Stimulated activated CD4-positive, alpha-beta T cell treated with anti-CD3 and anti-CD28 coated beads, TNF-alpha, amount 100 ng/mL, for 1 hour (primary cell): ENCODE measurements around the gene CRELD1.

Experiments
- DNase-seq, 3 donors: peaks; one replicate each; pipeline ENCODE4 v3.0.0-alpha.2; 2020; ENCODE audit warnings: low read depth in 3 of 3, low spot score in 1 of 3

CRELD1 gene

DNA sequence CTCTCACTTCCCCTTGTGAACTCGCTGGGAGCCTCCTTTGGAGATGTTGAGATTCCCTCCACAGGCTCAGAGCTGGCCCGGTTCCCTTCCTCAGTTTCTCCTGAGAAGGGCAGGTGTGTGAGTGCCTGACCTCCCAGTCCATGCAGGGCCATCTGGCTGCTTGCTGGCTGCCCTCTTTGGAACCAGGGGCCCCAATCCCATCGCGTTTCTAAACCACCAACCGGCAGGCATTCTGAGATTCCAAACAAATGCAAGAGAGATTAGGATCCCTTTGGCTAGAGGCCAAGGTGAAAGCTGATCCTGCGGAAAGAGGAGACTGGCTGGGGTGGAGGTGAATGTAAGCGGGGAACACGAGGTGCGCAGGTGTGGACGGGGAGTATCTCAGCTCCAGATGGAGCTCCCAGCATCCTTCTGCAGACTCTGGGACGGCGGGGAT is 21.5 kb downstream of the CRELD1 start:
- DNase-seq: no peak

- DNase-seq: no peak
Measured at GRCh38 chr3:9955611-9956352, 22.1 kb downstream of the CRELD1 start.

- DNase-seq: no peak
Measured at GRCh38 chr3:9957214-9957613, 23.6 kb downstream of the CRELD1 start.

DNA sequence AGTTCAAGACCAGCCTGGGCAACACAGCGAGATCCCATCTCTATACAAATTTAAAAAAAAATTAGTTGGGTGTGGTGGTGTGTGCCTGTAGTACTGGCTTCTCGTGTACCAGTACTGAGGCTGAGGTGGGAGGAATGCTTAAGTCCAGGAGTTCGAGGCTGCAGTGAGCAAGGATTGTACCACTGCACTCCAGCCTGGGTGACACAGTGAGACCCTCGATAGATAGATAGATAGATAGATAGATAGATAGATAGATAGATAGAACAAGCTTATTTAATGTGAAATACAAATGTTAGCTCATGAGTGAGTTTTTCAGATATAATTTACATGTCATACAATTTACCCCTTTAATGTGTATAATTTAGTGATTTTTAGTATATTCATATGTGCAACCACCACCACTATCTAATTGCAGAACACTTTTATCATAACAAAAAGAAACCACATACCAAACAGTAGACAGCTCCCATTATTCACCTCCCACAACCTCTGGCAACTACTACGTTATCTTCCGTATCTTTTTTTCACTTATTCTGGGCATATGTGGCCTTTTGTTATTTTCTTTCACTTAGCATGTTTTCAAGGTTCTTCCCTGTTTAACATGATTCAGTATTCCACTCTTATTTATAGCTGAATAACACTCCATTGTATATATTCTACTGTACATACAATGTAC is 31.7 kb downstream of the CRELD1 start:
- no peak for DNase-seq

GRCh38 chr3:9966841-9967240 is 33.2 kb downstream of the CRELD1 start:
- no peak for DNase-seq

GRCh38 chr3:9969632-9970019 is 36.0 kb downstream of the CRELD1 start:
- no peak for DNase-seq

- no peak for DNase-seq
Measured at GRCh38 chr3:9970020-9970652, 36.5 kb downstream of the CRELD1 start.

DNA sequence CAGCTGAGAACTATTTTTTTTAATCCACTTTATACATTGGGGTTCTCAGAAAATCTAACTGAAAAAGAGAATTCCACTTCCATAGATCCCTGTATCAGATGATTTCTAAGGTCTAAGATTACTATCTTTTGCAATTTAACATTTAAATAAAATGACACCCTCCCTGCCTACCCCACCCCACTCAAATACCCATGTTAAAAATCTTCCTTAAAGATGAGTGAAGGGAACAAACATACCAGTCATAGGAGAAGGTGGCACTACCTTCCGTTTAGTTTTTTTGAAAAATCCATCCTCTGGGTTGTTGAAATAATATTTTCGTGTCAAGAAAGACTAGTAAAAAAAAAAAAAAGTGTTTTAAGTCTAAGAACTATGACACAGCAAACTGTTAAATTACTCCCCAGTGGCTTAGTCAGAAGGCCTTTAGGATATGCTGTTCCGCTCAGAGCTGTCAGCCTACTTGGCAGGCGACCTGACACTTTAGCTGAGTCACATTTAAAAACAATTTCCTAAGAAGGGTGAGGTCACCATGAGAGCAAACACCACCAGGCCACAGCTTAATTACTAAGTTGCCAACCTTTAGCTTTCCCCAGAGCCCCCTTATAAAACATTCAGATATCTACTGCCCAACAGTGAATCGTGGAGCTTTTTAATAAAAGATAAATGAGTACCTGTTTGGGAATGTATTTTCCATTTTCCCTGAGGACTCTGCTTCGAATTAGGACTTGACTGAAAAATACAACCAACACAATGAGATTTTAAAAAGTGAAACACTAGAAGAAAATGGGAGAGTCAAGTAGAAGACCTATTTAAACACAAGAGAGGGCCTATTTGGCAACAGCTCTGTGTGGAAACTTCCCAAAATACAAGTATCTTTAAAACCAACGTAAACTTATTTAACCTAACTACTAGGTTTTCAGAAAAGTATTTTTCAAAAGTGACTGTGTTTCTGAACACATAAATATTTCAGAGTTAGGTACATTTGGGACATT is 43.4 kb downstream of the CRELD1 start:
- no peak for DNase-seq

DNA sequence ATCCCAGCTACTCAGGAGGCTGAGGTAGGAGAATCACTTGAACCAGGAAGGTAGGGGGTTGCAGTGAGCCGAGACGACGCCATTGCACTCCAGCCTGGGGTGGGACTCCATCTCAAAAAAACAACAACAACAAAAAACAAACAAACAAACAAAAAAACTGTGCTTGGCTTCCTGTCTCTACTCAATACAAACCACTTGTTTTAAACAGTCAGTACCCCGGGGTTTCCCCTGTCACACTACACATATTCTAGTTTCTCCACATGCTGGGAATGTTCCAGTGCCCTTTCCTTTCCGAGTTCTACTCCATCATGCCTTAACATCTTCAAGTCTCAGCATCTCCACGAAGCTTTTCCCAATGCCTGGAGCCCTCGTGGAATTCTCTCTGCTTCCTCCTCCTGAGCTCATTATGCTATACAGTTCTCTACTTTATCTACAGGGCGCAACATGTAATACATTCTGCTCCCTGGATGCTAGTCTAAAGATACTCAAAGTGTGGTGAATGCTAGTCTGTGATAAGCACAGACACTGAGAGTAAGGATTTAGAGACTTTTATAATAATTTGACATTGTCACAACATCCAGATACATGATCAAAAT is 45.2 kb downstream of the CRELD1 start:
- DNase-seq: no peak

GRCh38 chr3:9980251-9980650 is 46.6 kb downstream of the CRELD1 start:
- DNase-seq: no peak

DNA sequence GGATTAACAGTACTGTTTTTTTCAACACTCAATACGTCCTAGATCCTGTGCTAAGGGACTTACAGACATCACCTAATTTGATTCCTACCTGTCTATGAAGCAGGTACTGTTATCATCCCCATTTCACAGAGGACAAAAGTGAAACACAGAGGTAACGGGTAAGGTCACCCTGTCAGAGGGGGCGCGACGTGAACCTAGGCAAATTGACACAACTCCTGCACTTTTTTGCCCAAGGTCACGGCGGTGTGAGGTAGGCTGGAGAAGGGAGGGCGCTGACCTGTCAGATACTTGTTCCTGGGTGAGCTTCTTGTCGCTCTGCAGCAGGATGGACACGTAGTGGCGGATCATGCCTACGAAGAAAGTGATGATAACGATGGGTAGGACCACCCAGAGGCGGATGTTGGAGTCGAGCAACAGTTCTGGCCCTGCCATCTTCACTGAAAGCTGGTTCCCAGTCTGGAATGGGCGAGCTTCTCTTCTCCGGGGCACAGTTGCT is 52.6 kb downstream of the CRELD1 start:
- no peak for DNase-seq

DNA sequence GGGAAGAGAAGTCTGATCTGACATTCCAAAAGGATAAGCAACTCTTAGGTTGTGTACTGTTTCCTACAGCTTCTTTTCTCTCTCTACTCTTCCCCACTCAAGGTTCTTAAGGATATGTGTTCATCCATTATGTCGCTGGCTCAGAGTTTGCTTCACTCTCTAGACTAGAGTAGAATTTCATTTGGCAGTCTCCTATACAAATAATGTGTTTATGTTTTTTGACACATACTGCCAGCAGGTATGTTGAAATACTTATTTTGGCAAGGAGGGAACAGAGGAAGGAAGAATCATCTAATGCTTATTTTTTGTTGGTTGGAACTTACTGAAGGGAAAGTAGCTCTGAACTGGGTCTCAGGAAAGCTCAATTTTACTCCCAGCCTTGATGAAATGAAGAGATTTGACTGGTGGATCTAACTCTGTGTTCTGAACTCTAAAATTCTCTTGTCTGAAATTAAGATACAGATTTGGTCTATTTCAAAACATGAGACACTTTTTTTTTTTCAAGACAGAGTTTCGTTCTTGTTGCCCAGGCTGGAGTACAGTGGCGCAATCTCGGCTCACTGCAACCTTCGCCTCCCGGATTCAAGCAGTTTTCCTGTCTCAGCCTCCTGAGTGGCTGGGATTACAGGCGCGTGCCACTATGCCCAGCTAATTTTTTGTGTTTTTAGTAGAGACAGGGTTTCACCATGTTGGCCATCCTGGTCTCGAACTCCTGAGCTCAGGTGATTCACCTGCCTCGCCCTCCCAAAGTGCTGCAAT is 60.6 kb downstream of the CRELD1 start:
- no peak for DNase-seq
